GM23338 (cell line): Measurements from ENCODE around the gene EN2. TPM values are rescaled to one million over a fixed set of nuclear protein-coding genes. Genes with fewer than 3 reads are reported as not detected.

Experiments
- ATAC-seq: fragments of 200-7000 bp; cut with Tn5 transposase; 3 replicates; pipeline ENCODE4 v1.9.1; 2020
- DNase-seq: peaks from one replicate; pipeline ENCODE4 v3.0.0-alpha.2; 2015; ENCODE audit warnings: low spot score
- H2AFZ ChIP-seq: fragments of 200-600 bp; sonication (generic); 2 replicates; pipeline ENCODE4 v1.8.0; 2016; ENCODE audit warnings: antibody characterized with exemption, mild to moderate bottlenecking, moderate library complexity
- H3F3A ChIP-seq: fragments of 200-600 bp; sonication (generic); replicated peaks from 2 replicates; pipeline ENCODE4 v1.8.0; 2017; ENCODE audit warnings: antibody characterized with exemption, mixed run types, low read depth
- H3K27ac ChIP-seq: fragments of 200-600 bp; sonication (generic); 2 replicates; pipeline ENCODE4 v1.6.1; 2016; ENCODE audit warnings: low read depth
- H3K27me3 ChIP-seq: fragments of 200-600 bp; sonication (generic); 2 replicates; pipeline ENCODE4 v1.8.0; 2016; ENCODE audit warnings: mild to moderate bottlenecking, mixed run types, moderate library complexity; ENCODE audit not compliant: insufficient read depth
- H3K36me3 ChIP-seq: fragments of 200-600 bp; sonication (generic); 2 replicates; pipeline ENCODE4 v1.8.0; 2016; ENCODE audit warnings: mild to moderate bottlenecking; ENCODE audit not compliant: insufficient read depth
- H3K4me1 ChIP-seq: fragments of 200-600 bp; sonication (generic); 2 replicates; pipeline ENCODE4 v1.8.0; 2016; ENCODE audit warnings: mild to moderate bottlenecking, moderate library complexity; ENCODE audit not compliant: insufficient read depth
- H3K4me2 ChIP-seq: fragments of 200-600 bp; sonication (generic); 2 replicates; pipeline ENCODE4 v1.7.1; 2017; ENCODE audit warnings: mixed run types
- H3K4me3 ChIP-seq: fragments of 200-600 bp; sonication (generic); 2 replicates; pipeline ENCODE4 v1.6.1; 2016; ENCODE audit warnings: mixed run types
- H3K79me2 ChIP-seq: fragments of 200-600 bp; sonication (generic); replicated peaks from 2 replicates; pipeline ENCODE4 v1.8.0; 2017; ENCODE audit warnings: mild to moderate bottlenecking; ENCODE audit not compliant: insufficient read depth
- H3K9me2 ChIP-seq: fragments of 200-600 bp; sonication (generic); 2 replicates; pipeline ENCODE4 v1.8.0; 2017; ENCODE audit not compliant: insufficient read depth
- H4K20me1 ChIP-seq: fragments of 200-600 bp; sonication (generic); replicated peaks from 2 replicates; pipeline ENCODE4 v1.8.0; 2017; ENCODE audit warnings: mild to moderate bottlenecking; ENCODE audit not compliant: insufficient read depth
- H3K27ac Mint-ChIP-seq: 2 replicates; pipeline ENCODE4 v1.8.0; 2020; ENCODE audit warnings: inconsistent platforms, mild to moderate bottlenecking, moderate library complexity, mixed read lengths
- H3K27me3 Mint-ChIP-seq: 3 replicates; pipeline ENCODE4 v1.8.0; 2022; ENCODE audit warnings: low read depth, mild to moderate bottlenecking, moderate library complexity, mixed read lengths, inconsistent platforms; ENCODE audit not compliant: insufficient read depth, poor library complexity
- H3K36me3 Mint-ChIP-seq: 3 replicates; pipeline ENCODE4 v1.8.0; 2021; ENCODE audit warnings: low read depth, mild to moderate bottlenecking, inconsistent platforms, moderate library complexity, mixed read lengths
- H3K4me1 Mint-ChIP-seq: 3 replicates; pipeline ENCODE4 v1.8.0; 2020; ENCODE audit warnings: mild to moderate bottlenecking, inconsistent platforms, mixed read lengths
- H3K4me3 Mint-ChIP-seq: 3 replicates; pipeline ENCODE4 v1.8.0; 2021; ENCODE audit warnings: moderate library complexity, mild to moderate bottlenecking, inconsistent platforms, mixed read lengths
- H3K9me3 Mint-ChIP-seq: 3 replicates; pipeline ENCODE4 v1.8.0; 2020; ENCODE audit warnings: moderate library complexity, mild to moderate bottlenecking, inconsistent platforms, mixed read lengths
- CREB1 ChIP-seq: fragments of 250-450 bp; sonication (Bioruptor Pico); IDR thresholded peaks from 2 replicates; pipeline ENCODE4 v1.5.0; 2020; ENCODE audit warnings: low read depth, mild to moderate bottlenecking, moderate library complexity
- EZH2 ChIP-seq: fragments of 200-600 bp; sonication (generic); IDR thresholded peaks from one replicate; pipeline ENCODE4 v1.8.0; 2017; ENCODE audit warnings: antibody characterized with exemption, mild to moderate bottlenecking, low read depth; ENCODE audit not compliant: unreplicated experiment
- EZH2phosphoT487 ChIP-seq: fragments of 200-600 bp; sonication (generic); IDR thresholded peaks from one replicate; pipeline ENCODE4 v1.8.1; 2018; ENCODE audit warnings: antibody characterized with exemption; ENCODE audit not compliant: unreplicated experiment
- JUNB ChIP-seq: IDR thresholded peaks from one replicate; pipeline ENCODE4 v1.6.1; 2016; ENCODE audit warnings: antibody characterized with exemption; ENCODE audit not compliant: unreplicated experiment
- NANOG ChIP-seq: IDR thresholded peaks from 2 replicates; pipeline ENCODE4 v1.6.1; 2016; ENCODE audit warnings: antibody characterized with exemption, borderline replicate concordance
- POLR2AphosphoS5 ChIP-seq: IDR thresholded peaks from 2 replicates; pipeline ENCODE4 v1.6.1; 2016; ENCODE audit warnings: antibody characterized with exemption, low read depth
- STAT1 ChIP-seq: IDR thresholded peaks from one replicate; pipeline ENCODE4 v1.6.1; 2016; ENCODE audit warnings: antibody characterized with exemption; ENCODE audit not compliant: unreplicated experiment
- ZNF114 ChIP-seq: fragments of 250-450 bp; sonication (Bioruptor Pico); IDR thresholded peaks from 2 replicates; pipeline ENCODE4 v1.5.0; 2020; ENCODE audit warnings: mild to moderate bottlenecking, moderate library complexity
- ZNF331 ChIP-seq: fragments of 250-450 bp; sonication (Bioruptor Pico); IDR thresholded peaks from 2 replicates; pipeline ENCODE4 v1.5.0; 2020; ENCODE audit warnings: low read depth, mild to moderate bottlenecking, moderate library complexity
- polyA plus RNA-seq: library from polyadenylated mRNA; unstranded; fragments of >200 nt; fragmentation: Nextera tagmentation; extraction: Ambion mirVana; gene quantifications from 2 replicates; pipeline ENCODE4 v1.2.1, GENCODE V29; 2016
- total RNA-seq: library from RNA; depleted of rRNA; stranded (reverse); fragments of >200 nt; shearing (Covaris generic); gene quantifications from 2 replicates; pipeline ENCODE4 v1.2.3, GENCODE V29; 2014
- TF ChIP-seq, protein P1 (sequence below), 2 experiments: fragments of 200-600 bp in 1 of 2; sonication (generic) in 1 of 2; conservative IDR thresholded peaks; 2 replicates each; pipeline versions ENCODE4 v1.5.1 to v1.6.1; 2016 to 2017; ENCODE audit warnings: antibody characterized with exemption in 2 of 2, low read depth in 2 of 2, mild to moderate bottlenecking in 2 of 2, moderate library complexity in 1 of 2
- TF ChIP-seq, protein P2 (sequence below): IDR thresholded peaks from 2 replicates; pipeline ENCODE4 v1.6.1; 2016; ENCODE audit warnings: antibody characterized with exemption
- TF ChIP-seq, protein P3 (sequence below): IDR thresholded peaks from one replicate; pipeline ENCODE4 v1.6.1; 2018; ENCODE audit warnings: antibody characterized with exemption; ENCODE audit not compliant: unreplicated experiment
- TF ChIP-seq, protein P4 (sequence below): fragments of 250-450 bp; sonication (Bioruptor Pico); IDR thresholded peaks from 2 replicates; pipeline ENCODE4 v1.5.0; 2020; ENCODE audit warnings: mild to moderate bottlenecking, moderate library complexity

EN2 gene
- total and polyA plus RNA-seq, 2 experiments from 2014 or later = not detected

DNA sequence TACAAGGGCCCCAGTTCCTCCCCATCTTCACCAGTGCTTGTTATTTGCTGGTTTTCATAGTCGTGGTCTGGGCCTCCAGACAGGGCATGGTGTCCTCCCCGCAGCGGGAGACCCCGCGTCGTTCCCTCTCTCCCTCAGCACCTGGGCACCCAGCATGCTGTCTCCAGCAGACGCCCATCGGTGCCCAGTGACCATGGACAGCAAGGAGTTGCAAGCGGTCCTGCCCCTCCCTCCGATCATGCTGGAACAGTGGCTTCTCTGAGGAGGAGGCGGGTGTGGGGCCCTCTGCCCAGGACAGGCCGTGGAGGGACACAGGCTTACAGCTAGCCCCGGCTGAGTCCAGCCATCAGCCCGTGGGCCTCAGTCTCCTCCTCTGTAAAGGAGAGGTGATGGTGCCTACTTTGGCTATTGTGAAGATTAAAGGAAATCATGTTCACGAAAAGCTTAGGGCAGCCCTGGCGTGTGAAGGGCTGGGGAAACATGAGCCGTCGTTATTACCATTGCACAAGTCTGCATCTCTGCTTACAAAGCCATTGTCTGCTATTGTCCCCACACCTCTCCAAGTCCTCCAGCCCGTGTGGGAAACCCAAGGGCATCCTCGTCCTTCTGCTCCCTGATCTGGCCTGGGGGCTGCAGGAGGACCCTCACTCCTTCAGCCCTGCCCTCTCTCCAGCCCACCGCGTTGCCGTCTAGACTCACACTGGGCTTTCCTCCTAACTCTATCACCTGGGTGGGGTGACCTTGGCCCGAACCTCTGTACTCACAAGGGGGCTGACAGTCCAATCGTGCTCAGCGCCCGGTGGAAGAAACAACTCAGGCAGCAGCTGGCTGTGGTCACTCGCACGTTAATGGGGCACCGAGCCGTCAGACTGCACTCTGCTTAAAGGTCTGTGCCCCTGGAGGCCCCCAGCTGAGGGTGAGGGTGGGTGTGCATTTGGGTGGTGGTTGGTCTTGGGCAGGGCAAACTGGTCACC, 29.9 kb downstream of the EN2 start:
- TF ChIP-seq, protein P1, sequence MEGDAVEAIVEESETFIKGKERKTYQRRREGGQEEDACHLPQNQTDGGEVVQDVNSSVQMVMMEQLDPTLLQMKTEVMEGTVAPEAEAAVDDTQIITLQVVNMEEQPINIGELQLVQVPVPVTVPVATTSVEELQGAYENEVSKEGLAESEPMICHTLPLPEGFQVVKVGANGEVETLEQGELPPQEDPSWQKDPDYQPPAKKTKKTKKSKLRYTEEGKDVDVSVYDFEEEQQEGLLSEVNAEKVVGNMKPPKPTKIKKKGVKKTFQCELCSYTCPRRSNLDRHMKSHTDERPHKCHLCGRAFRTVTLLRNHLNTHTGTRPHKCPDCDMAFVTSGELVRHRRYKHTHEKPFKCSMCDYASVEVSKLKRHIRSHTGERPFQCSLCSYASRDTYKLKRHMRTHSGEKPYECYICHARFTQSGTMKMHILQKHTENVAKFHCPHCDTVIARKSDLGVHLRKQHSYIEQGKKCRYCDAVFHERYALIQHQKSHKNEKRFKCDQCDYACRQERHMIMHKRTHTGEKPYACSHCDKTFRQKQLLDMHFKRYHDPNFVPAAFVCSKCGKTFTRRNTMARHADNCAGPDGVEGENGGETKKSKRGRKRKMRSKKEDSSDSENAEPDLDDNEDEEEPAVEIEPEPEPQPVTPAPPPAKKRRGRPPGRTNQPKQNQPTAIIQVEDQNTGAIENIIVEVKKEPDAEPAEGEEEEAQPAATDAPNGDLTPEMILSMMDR (conservative IDR thresholded peaks at IDR 0.05; ENCODE audit: low read depth in 2 of 2) = no peak
- TF ChIP-seq JUNB (no peak), ZNF331 (CRISPR knock-in tag) (no peak), STAT1 (no peak), ZNF114 (CRISPR knock-in tag) (no peak), NANOG (no peak), POLR2AphosphoS5 (no peak), EZH2phosphoT487 (no peak), CREB1 (CRISPR knock-in tag) (no peak), EZH2 (no peak)
- TF ChIP-seq, protein P2, sequence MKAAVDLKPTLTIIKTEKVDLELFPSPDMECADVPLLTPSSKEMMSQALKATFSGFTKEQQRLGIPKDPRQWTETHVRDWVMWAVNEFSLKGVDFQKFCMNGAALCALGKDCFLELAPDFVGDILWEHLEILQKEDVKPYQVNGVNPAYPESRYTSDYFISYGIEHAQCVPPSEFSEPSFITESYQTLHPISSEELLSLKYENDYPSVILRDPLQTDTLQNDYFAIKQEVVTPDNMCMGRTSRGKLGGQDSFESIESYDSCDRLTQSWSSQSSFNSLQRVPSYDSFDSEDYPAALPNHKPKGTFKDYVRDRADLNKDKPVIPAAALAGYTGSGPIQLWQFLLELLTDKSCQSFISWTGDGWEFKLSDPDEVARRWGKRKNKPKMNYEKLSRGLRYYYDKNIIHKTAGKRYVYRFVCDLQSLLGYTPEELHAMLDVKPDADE = no peak
- TF ChIP-seq, protein P3, sequence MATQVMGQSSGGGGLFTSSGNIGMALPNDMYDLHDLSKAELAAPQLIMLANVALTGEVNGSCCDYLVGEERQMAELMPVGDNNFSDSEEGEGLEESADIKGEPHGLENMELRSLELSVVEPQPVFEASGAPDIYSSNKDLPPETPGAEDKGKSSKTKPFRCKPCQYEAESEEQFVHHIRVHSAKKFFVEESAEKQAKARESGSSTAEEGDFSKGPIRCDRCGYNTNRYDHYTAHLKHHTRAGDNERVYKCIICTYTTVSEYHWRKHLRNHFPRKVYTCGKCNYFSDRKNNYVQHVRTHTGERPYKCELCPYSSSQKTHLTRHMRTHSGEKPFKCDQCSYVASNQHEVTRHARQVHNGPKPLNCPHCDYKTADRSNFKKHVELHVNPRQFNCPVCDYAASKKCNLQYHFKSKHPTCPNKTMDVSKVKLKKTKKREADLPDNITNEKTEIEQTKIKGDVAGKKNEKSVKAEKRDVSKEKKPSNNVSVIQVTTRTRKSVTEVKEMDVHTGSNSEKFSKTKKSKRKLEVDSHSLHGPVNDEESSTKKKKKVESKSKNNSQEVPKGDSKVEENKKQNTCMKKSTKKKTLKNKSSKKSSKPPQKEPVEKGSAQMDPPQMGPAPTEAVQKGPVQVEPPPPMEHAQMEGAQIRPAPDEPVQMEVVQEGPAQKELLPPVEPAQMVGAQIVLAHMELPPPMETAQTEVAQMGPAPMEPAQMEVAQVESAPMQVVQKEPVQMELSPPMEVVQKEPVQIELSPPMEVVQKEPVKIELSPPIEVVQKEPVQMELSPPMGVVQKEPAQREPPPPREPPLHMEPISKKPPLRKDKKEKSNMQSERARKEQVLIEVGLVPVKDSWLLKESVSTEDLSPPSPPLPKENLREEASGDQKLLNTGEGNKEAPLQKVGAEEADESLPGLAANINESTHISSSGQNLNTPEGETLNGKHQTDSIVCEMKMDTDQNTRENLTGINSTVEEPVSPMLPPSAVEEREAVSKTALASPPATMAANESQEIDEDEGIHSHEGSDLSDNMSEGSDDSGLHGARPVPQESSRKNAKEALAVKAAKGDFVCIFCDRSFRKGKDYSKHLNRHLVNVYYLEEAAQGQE = no peak
- TF ChIP-seq, protein P4, sequence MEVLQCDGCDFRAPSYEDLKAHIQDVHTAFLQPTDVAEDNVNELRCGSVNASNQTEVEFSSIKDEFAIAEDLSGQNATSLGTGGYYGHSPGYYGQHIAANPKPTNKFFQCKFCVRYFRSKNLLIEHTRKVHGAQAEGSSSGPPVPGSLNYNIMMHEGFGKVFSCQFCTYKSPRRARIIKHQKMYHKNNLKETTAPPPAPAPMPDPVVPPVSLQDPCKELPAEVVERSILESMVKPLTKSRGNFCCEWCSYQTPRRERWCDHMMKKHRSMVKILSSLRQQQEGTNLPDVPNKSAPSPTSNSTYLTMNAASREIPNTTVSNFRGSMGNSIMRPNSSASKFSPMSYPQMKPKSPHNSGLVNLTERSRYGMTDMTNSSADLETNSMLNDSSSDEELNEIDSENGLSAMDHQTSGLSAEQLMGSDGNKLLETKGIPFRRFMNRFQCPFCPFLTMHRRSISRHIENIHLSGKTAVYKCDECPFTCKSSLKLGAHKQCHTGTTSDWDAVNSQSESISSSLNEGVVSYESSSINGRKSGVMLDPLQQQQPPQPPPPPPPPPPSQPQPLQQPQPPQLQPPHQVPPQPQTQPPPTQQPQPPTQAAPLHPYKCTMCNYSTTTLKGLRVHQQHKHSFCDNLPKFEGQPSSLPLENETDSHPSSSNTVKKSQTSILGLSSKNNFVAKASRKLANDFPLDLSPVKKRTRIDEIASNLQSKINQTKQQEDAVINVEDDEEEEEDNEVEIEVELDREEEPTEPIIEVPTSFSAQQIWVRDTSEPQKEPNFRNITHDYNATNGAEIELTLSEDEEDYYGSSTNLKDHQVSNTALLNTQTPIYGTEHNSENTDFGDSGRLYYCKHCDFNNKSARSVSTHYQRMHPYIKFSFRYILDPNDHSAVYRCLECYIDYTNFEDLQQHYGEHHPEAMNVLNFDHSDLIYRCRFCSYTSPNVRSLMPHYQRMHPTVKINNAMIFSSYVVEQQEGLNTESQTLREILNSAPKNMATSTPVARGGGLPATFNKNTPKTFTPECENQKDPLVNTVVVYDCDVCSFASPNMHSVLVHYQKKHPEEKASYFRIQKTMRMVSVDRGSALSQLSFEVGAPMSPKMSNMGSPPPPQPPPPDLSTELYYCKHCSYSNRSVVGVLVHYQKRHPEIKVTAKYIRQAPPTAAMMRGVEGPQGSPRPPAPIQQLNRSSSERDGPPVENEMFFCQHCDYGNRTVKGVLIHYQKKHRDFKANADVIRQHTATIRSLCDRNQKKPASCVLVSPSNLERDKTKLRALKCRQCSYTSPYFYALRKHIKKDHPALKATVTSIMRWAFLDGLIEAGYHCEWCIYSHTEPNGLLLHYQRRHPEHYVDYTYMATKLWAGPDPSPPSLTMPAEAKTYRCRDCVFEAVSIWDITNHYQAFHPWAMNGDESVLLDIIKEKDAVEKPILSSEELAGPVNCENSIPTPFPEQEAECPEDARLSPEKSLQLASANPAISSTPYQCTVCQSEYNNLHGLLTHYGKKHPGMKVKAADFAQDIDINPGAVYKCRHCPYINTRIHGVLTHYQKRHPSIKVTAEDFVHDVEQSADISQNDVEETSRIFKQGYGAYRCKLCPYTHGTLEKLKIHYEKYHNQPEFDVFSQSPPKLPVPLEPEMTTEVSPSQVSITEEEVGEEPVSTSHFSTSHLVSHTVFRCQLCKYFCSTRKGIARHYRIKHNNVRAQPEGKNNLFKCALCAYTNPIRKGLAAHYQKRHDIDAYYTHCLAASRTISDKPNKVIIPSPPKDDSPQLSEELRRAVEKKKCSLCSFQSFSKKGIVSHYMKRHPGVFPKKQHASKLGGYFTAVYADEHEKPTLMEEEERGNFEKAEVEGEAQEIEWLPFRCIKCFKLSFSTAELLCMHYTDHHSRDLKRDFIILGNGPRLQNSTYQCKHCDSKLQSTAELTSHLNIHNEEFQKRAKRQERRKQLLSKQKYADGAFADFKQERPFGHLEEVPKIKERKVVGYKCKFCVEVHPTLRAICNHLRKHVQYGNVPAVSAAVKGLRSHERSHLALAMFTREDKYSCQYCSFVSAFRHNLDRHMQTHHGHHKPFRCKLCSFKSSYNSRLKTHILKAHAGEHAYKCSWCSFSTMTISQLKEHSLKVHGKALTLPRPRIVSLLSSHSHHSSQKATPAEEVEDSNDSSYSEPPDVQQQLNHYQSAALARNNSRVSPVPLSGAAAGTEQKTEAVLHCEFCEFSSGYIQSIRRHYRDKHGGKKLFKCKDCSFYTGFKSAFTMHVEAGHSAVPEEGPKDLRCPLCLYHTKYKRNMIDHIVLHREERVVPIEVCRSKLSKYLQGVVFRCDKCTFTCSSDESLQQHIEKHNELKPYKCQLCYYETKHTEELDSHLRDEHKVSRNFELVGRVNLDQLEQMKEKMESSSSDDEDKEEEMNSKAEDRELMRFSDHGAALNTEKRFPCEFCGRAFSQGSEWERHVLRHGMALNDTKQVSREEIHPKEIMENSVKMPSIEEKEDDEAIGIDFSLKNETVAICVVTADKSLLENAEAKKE (CRISPR knock-in tag) = no peak
- H3K4me1 Mint-ChIP-seq = peaks cover 38% of the 10 kb centered on the region
- no peak overlapping the region for H3K4me3 Mint-ChIP-seq
- Histone ChIP-seq H3K4me2 (no peak overlapping the region), H3K79me2 (no peaks in the 10 kb centered on the region), H2AFZ (no peak overlapping the region), H4K20me1 (no peaks in the 10 kb centered on the region), H3K4me1 (peaks cover 26% of the 10 kb centered on the region), H3K36me3 (no peaks in the 10 kb centered on the region), H3K27me3 (peaks cover 62% of the 10 kb centered on the region), H3K27ac (no peak overlapping the region), H3F3A (0 out of 2 replicates have a peak, but pooled peaks cover 9% of the 10 kb centered on the region), H3K9me2 (no peaks in the 10 kb centered on the region), H3K4me3 (no peak overlapping the region)
- ATAC-seq = no peak
- no peaks in the 10 kb centered on the region for H3K36me3 Mint-ChIP-seq
- no peaks in the 10 kb centered on the region; the same call in 2 of the 3 replicates for H3K9me3 Mint-ChIP-seq
- no peak for DNase-seq
- peaks cover 76% of the 10 kb centered on the region for H3K27me3 Mint-ChIP-seq
- no peak overlapping the region for H3K27ac Mint-ChIP-seq
